Cardiac muscle cell (in vitro differentiated cells and primary cell): ENCODE results near the gene GRIN2C. TPM values are rescaled to one million over a fixed set of nuclear protein-coding genes. Genes with fewer than 3 reads are reported as not detected.

Source experiments
- DNase-seq, 2 donors: peaks; one replicate each; pipeline versions ENCODE4 v3.0.0 to v3.0.0-alpha.2; 2010 to 2017; ENCODE audit warnings: low read depth in 1 of 2, low spot score in 1 of 2
- H3K27ac ChIP-seq: fragments of 200-600 bp; sonication (generic); 2 replicates; pipeline ENCODE4 v1.5.1; 2016
- H3K27me3 ChIP-seq: fragments of 200-600 bp; sonication (generic); 2 replicates; pipeline ENCODE4 v1.6.0; 2016; ENCODE audit warnings: control low read depth
- H3K36me3 ChIP-seq: fragments of 200-600 bp; sonication (generic); 2 replicates; pipeline ENCODE4 v1.5.1; 2016; ENCODE audit warnings: control low read depth
- H3K4me1 ChIP-seq: fragments of 200-600 bp; sonication (generic); 2 replicates; pipeline ENCODE4 v1.8.1; 2017; ENCODE audit warnings: low read depth, mild to moderate bottlenecking, mixed run types
- H3K4me3 ChIP-seq: fragments of 200-600 bp; sonication (generic); 2 replicates; pipeline ENCODE4 v1.5.1; 2016; ENCODE audit warnings: mild to moderate bottlenecking
- H3K9me3 ChIP-seq: fragments of 200-600 bp; sonication (generic); 2 replicates; pipeline ENCODE4 v1.5.1; 2017; ENCODE audit warnings: low read depth, mild to moderate bottlenecking, control low read depth
- polyA plus RNA-seq: library from polyadenylated mRNA; unstranded; fragments of >200 nt; fragmentation: Nextera tagmentation; extraction: Ambion mirVana; gene quantifications from 2 replicates; pipeline ENCODE4 v1.2.1, GENCODE V29; 2016
- total RNA-seq: library from RNA; depleted of rRNA; stranded (reverse); fragments of >200 nt; gene quantifications from 2 replicates; pipeline ENCODE4 v1.2.3, GENCODE V29; 2016
- TF ChIP-seq, protein P1 (sequence below): IDR thresholded peaks from 2 replicates; pipeline ENCODE4 v1.5.1; 2012; ENCODE audit warnings: low read depth, mild to moderate bottlenecking, low read length

Gene GRIN2C
- total and polyA plus RNA-seq, 2 experiments from 2014 or later, result 0.71 to 6.1 TPM

DNA sequence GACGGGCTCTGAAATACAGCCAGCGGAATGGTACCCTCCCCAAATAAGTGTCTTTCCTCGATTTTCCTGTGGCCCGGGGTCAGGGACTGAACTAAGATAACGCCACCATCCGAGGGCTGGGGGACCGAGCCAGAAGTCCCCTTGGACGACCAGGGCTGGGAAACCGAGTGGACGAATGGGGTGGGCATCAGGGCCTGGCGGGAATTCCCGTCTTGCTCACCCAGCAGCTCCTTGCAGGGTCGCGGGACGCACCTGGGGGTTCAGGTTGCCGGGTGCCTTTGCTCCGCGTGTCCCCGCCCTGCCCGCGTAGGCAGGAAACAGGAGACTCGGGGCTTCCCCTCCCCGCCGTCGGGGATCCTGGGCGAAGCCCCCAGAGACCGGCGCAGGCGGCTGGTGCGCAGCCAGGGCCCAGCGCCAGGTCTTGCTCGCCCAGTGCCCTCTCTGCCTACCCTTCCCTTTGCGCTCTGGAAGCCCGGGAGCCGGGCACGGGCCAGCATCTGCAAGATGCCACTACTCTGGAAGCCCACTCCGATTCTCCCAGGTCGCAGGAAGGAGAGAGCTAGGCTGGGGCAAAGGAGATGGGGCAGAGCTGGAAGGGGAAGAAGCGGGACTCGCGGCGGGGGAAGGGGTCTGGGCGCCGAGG lies 665 bp upstream of the GRIN2C start:
- Histone ChIP-seq H3K4me3 (peak overlapping the region; percentile 17), H3K9me3 (no peaks in the 10 kb centered on the region), H3K27ac (no peak overlapping the region), H3K36me3 (no peaks in the 10 kb centered on the region), H3K4me1 (peaks cover 4% of the 10 kb centered on the region), H3K27me3 (peaks cover 66% of the 10 kb centered on the region)
- TF ChIP-seq, protein P1, sequence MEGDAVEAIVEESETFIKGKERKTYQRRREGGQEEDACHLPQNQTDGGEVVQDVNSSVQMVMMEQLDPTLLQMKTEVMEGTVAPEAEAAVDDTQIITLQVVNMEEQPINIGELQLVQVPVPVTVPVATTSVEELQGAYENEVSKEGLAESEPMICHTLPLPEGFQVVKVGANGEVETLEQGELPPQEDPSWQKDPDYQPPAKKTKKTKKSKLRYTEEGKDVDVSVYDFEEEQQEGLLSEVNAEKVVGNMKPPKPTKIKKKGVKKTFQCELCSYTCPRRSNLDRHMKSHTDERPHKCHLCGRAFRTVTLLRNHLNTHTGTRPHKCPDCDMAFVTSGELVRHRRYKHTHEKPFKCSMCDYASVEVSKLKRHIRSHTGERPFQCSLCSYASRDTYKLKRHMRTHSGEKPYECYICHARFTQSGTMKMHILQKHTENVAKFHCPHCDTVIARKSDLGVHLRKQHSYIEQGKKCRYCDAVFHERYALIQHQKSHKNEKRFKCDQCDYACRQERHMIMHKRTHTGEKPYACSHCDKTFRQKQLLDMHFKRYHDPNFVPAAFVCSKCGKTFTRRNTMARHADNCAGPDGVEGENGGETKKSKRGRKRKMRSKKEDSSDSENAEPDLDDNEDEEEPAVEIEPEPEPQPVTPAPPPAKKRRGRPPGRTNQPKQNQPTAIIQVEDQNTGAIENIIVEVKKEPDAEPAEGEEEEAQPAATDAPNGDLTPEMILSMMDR, result no peak
- no peak for DNase-seq

DNA sequence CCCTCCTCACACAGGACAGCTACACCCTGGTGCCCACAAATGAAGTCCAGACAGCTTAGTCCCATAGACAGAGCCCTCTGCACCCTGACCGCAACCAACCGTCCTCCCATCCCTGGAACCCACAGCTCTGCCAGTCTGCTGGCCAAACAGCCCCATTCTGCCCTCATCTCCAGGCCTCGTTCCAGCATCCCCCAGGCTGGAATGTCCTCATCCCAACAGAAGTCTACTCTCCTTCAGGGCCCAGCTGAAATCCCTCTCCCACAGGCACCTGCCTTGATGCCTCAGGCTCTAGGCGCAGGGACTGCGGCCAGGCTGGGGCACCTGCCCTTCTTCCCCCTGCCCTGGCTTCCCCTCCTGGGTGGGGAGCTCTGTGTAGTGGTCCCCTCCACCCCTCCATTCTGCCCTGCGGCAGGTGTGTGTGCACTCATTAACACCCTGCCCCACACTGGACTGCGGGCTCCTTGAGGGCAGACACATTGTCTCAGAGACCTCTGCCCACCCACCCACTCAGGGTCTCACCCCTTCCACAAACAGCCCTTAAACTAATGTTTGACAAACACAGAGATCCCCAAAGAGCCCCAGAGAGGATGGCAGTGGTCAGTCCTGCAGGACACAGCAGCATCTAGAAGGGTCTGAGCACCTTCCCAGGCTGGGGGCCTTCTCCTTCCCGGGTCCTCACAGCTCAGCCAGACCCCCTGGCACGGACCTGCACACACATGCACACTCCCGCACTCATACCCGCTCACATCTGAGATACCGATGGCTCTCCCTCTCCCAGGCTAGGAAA lies 820 bp downstream of the GRIN2C start:
- H3K4me1 ChIP-seq, result peaks cover 4% of the 10 kb centered on the region
- DNase-seq, result no peak
- H3K9me3 ChIP-seq, result no peaks in the 10 kb centered on the region
- H3K4me3 ChIP-seq, result no peak overlapping the region
- TF ChIP-seq, protein P1, result no peak
- H3K27me3 ChIP-seq, result peaks cover 81% of the 10 kb centered on the region
- H3K36me3 ChIP-seq, result no peaks in the 10 kb centered on the region
- H3K27ac ChIP-seq, result no peak overlapping the region

DNA sequence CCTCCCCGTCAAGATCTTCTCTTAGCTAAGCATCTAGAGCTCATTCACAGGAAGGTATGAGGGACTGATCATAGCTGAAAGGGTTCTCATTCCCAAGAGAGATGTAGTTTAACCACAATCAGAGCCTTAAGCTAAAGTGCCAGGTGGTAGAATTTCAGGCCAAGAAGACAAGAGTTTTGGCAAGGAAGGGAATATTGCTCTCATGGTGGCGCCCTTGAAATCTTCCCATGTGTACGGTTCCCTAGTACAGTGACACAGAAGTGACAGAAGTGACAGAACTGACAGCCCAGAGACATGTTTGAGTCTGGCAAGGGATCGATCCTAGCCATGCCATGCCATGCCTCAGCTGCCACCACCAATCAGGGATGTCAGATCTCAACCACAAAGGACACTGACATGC lies 2.5 kb downstream of the GRIN2C start:
- no peak overlapping the region for H3K4me3 ChIP-seq
- no peak overlapping the region for H3K27ac ChIP-seq
- peaks cover 10% of the 10 kb centered on the region for H3K4me1 ChIP-seq
- no peaks in the 10 kb centered on the region for H3K36me3 ChIP-seq
- peaks cover 94% of the 10 kb centered on the region for H3K27me3 ChIP-seq
- TF ChIP-seq, protein P1, result no peak
- H3K9me3 ChIP-seq, result no peaks in the 10 kb centered on the region
- no peak for DNase-seq

DNA sequence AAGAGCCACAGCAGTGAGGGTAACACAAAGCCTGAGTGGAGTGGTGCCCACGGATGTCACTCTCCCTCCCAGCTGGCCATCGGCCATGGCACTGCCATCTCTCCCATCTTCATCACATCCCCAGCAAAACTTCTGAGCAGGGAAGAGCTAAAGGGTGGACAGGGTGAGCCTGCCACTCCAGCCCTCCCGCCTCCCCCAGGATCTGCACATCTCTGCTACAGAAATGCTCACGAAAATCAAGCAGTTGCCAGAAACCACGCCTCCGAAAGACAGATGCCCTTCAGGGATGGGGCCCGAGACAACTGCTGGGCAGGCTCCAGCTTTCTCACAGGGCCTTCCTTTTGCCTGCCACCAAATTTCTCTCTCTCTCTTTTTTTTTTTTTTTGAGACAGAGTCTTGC lies 3.6 kb downstream of the GRIN2C start:
- Histone ChIP-seq H3K4me3 (no peak overlapping the region), H3K27me3 (peaks cover 97% of the 10 kb centered on the region), H3K4me1 (peaks cover 6% of the 10 kb centered on the region), H3K27ac (no peak overlapping the region), H3K36me3 (no peaks in the 10 kb centered on the region), H3K9me3 (no peaks in the 10 kb centered on the region)
- TF ChIP-seq, protein P1, result no peak
- DNase-seq, result no peak

DNA sequence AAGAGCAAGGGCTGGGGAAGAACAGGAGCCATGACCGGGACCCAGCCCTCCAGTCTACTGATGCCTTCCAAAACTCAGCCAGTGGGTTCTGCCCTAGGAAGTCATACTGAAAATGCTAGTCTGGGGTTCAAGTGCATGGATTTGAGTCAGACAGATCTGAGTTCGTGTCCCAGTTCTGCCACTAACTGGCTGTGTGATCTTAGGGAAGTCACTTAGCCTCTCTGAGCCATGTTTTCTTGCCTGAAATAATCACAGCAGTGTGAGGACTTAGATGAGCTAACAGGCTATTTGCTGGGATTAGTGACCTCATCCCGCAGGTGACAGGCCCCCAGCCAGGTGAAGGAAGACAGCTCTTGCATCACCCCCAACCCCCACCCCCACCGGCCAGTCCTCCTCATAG lies 4.4 kb downstream of the GRIN2C start:
- peaks cover 97% of the 10 kb centered on the region for H3K27me3 ChIP-seq
- no peak overlapping the region for H3K27ac ChIP-seq
- H3K36me3 ChIP-seq, result no peaks in the 10 kb centered on the region
- peaks cover 6% of the 10 kb centered on the region for H3K4me1 ChIP-seq
- H3K4me3 ChIP-seq, result no peak overlapping the region
- TF ChIP-seq, protein P1, result no peak
- no peak for DNase-seq
- no peaks in the 10 kb centered on the region for H3K9me3 ChIP-seq
